Ureter (tissue), 1 donor: ENCODE results near the gene CNTN4. TPM values are rescaled to one million over a fixed set of nuclear protein-coding genes. Genes with fewer than 3 reads are reported as not detected.
"Not testable (repeated sequence)": the region's sequence is repeated elsewhere in the genome, so short reads cannot be mapped to it uniquely, and the experiment has no call there.

Source experiments
- DNase-seq: peaks from one replicate; pipeline ENCODE4 v3.0.0-alpha.2; 2020; ENCODE audit warnings: low spot score
- total RNA-seq: library from RNA; stranded (reverse); gene quantifications from one replicate; pipeline ENCODE4 v1.2.4, GENCODE V29; 2023
- donor health status: DM: yes; HTN: yes; CAD: no.

CNTN4 gene
- total RNA-seq, result 15.3 TPM

DNA sequence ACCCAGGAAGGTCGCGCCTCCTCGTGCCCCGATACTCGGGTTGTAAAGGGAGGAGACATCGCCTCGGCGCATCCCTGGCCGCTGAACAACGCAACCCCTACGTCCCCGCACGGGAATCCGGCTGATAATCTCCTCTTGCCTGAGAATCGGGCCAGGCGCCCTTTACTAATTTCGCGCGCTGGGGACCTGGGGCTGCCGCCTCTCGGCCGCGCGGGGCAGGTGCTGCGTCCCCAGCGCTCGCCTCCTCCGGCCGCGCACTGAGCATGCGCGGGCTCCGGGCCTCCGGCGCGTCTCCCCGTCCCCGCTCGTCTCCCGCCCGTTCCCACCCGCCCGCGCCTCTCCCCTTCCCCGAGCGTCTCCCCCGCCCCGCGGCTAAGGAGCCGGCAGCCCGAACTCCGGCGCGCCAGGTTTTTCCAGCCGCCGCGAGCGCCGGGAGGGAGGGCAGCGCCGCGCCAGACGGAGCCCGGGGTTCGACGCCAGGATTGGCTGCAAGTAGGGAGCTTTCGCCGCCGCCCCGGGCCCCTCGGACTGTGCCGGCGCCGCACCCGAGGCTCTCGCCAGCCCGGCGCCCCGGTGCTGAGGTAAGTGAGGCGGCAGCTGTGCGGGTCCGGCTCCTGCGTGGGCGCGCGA, at the start of gene CNTN4:
Gene CNTN4 (plus strand): TSS at position 469 of the 630 bp plus-strand sequence.
- peak; percentile 58 for DNase-seq

DNA sequence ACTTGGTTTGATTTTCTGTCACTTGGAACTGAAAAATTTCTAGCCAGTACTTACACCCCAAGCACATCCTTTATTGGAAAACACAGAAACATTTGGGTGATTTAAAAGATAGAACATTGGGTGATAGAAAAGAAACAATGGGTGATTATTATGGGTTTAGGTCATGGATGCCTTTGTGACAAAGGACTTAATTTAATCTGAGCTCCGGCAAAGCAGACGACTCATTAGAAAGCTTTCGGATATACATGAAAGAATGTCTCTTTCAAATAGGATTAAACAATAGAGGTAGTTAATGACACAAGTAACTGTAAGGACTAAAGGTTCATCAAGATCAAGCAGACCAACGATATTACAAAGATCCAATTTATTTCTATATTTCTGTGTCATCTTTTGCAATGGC, 37.3 kb upstream of the CNTN4 start:
- no peak for DNase-seq

DNA sequence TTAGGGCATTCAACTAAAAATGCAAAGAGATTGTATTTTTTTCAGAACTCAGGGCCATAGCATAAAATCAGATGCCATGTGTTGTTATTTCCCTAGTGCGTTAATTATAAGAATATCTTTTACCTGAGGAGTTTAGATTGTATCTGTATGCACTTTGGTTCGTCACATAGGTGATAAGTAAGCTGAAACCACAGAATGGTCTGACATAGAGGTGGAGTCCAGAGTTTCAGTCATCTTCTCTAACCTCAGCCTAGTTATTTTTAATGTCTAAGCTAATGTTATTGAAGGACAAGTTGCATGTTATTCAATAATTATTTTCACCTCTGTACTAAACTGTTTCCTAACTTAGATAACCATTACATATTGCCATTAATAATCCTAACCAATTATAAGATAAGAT, 27.1 kb upstream of the CNTN4 start:
- no peak for DNase-seq

DNA sequence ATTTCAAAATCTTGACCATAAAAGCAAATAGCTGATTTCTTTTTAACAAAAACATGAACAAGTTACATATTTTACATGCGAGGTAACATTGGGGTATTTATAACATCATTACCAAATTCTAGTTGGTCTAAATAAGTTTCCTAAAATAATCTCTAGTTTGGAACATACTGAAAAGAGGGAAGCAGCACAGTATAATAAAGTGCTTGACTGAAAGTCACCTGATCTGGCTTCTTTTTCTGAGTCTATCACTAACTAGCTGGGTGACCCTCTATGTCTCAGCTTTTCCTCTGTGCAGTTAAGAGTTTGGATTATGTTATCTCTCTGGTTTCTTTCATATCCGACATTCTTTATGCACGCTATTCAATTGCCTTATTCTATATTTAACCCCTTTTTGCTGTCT, 19.8 kb upstream of the CNTN4 start:
- DNase-seq, result no peak

DNA sequence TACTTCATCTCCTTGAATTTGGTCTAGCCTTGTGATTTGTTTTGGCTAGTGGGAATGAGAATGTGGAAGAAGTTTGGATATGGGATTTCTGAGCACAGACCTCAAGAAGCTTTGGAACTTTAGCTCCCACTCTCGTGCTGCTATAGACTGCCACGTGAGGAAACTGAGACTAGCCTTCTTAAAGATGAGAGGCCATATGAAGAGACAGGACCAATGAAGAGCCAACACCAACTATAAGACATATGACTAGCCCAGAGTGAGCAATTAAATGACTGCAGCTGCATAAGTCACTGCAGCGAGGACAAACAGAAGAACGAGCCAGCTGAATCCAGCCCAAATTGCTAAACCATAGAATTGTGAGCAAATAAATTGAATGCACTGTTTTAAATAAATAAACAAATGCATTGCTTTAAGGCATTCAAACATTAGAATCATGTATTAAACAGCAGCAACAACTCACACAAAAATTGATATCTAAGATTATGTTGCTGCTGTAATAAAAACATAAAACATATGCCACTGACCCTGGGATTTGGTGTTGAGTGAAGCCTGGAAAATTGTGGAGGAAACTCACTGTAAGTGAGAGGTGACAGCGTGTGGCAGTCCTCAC, 15.7 kb upstream of the CNTN4 start:
- no peak for DNase-seq

- DNase-seq, result not testable (repeated sequence)
Measured at GRCh38 chr3:2083558-2083957, 15.1 kb upstream of the CNTN4 start.

- DNase-seq, result no peak
Measured at GRCh38 chr3:2090095-2090911, 8.4 kb upstream of the CNTN4 start.

GRCh38 chr3:2092758-2093157, 5.9 kb upstream of the CNTN4 start:
- DNase-seq, result no peak

GRCh38 chr3:2094941-2095340, 3.7 kb upstream of the CNTN4 start:
- no peak for DNase-seq

- no peak for DNase-seq
Measured at GRCh38 chr3:2096216-2096615, 2.5 kb upstream of the CNTN4 start.

GRCh38 chr3:2097641-2098191, 950 bp upstream of the CNTN4 start:
- DNase-seq, result no peak

DNA sequence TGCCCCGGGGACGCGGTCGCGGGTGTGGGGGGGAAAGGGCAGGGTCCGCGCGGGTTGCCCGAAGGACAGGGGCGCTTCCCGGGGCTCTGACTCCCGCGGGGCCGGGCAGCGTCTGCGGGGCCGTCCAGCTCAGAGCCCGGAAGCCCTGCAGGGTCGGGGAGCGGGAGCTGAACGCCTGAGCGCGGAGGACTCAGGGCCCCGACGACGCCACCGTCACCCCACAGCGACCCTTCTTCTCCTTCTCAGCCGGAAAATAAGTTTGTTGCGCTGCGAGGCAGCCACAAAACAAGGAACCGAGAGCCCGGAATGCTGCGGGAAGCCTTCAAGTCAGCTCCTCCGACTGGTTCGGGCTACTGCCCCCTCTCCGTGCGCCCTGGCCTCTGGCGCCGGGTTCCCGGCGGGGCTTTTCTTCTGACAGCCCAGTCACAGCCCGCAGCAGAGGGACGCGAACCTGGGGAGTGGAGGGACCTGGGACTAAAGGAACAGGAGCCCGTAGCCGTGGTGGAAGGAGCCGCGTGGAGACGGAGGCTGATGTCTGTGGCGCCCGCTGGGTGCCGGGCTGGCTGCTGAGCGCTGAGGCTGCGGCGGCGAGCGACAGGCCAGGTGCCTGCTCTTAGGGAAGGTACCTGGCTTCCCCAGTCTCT, 484 bp downstream of the CNTN4 start:
- no peak for DNase-seq

- no peak for DNase-seq
Measured at GRCh38 chr3:2099779-2100191, 1.1 kb downstream of the CNTN4 start.

DNA sequence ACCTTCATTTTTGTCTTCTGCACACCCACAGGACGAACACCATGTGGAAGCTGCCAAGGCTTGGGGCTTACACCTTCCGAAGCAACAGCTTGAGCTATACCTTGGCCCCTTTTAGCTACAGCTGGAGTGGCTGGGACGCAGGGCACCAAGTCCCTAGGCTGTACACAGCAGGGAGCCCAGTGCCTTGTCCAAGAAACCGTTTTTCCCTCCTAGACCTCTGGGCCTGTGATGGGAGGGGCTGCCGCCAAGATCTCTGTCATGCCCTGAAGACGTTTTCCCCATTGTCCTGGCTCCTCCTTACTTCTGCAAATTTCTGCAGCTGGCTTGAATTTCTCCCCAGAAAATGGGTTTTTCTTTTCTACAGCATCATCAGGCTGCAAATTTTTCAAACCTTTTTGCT, 7.8 kb downstream of the CNTN4 start:
- no peak for DNase-seq

GRCh38 chr3:2110597-2111117, 12.0 kb downstream of the CNTN4 start:
- DNase-seq, result no peak

DNA sequence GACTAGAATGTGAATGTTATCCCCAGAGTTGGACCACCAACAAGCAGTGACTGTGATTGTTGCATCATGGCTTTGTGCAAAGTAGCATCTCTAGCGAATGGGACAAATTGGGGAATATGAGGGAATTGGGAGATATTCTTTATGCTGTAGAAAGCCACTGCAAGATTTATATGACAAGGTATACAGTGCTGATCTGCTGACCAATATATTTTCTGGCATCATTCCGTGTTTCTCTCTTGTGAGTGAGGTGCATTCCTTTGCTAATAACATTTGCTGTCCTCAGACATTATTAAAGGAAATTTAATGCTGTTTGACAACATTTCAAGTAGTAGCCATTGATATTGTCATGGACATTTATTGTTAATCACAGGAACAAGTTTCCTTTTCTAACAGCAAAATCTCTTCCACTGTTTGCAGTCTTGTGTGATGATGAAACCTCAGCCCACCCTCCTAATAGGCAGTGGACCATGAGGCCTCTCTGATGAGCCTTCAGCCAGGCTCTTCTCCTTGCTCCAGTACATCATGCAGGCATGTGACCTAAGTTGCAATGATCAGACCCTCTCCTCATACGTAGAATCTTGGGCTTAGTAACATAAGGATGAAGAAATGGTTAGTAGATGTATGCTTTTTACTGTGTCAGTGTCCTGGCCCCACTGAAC, 16.1 kb downstream of the CNTN4 start:
- no peak for DNase-seq

DNA sequence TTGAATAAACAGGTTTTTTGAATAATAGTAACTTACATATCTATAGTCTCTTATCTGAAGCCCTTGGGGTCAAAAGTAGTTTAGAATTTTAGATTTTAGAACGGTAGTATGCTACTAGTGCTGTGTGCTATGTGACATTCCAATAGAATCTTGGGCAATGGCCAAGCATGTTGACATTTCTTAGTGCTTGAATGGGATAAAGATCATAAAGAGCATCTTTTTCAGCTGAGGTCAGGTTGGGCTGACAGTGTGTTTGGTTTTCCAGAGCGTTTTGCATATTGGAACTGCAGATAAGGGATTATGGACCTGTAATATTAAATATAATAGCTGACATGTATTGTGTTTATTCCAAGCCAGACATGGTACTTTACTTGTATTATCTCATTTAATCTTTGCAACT, 32.1 kb downstream of the CNTN4 start:
- DNase-seq, result no peak

DNA sequence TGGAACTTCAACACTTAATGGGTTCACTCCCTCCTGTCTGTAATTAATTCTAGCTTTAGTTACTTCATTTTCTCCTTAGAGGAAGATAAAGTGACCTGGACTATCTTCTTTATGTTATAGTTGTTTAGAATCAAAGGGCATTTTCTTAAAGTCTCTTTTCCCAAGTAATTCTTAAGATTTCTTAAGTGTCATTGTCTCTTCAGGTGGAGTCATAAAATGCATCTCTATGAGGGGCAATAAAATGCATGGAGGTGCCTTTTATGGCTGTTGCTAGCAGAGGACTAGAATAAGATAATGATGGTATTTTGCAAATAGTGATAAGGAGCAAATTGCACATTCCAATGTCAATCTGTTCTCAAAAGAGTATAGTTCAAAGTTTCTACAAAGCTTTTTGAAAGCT, 34.5 kb downstream of the CNTN4 start:
- no peak for DNase-seq

DNA sequence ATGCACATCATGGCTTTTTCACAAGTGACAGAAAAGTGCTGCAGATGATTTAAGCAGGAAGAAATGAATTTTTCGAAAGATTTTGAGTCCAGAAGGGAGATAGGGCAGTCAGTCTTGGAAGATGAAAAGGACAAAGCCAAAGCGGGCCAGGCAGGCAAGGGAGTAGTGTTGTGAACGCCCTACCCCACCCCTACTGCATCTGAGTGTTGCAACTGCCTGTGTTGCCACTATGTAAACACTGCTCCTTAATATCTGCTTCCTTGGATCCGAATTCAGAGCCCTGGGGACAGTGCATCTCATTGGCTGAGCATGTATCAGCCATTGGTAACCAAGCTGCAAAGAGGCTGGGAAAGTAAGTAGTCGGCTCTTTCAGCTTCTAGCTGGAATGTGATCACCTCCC, 39.0 kb downstream of the CNTN4 start:
- DNase-seq, result no peak

GRCh38 chr3:2141482-2141881, 42.8 kb downstream of the CNTN4 start:
- DNase-seq, result no peak

- no peak for DNase-seq
Measured at GRCh38 chr3:2148561-2149340, 50.1 kb downstream of the CNTN4 start.
